Stimulated activated CD8-positive, alpha-beta memory T cell treated with anti-CD3 and anti-CD28 coated beads, Interleukin-7, amount 100 ng/mL, for 1 hour (primary cell): ENCODE data around the gene CHRM3.

ENCODE experiments used
- DNase-seq, 2 donors: peaks; one replicate each; pipeline ENCODE4 v3.0.0-alpha.2; 2020; ENCODE audit warnings: low read depth in 2 of 2

The CHRM3 gene

GRCh38 chr1:239413916-239414315 is 27.5 kb downstream of the CHRM3 start:
- DNase-seq: no peak

DNA sequence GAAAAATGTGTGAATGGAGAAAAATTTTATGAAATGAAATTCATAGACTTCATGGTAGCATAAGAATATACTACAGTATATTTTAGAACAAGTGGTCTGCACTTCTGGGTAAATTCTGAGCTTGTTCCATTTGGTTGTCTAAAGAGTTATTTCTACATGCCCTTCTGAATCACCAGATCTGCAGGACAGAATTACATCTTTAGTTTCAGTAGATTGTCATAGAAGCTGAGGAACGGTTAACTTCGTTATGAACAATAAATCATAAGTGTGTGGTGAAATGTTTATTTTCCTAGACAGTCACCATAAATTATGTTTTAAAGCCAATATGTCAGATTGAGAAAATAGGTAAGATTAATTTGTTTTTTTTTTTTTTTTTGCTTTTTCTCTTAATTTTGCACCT is 30.9 kb downstream of the CHRM3 start:
- no peak for DNase-seq

GRCh38 chr1:239417986-239418640 is 31.7 kb downstream of the CHRM3 start:
- no peak for DNase-seq

DNA sequence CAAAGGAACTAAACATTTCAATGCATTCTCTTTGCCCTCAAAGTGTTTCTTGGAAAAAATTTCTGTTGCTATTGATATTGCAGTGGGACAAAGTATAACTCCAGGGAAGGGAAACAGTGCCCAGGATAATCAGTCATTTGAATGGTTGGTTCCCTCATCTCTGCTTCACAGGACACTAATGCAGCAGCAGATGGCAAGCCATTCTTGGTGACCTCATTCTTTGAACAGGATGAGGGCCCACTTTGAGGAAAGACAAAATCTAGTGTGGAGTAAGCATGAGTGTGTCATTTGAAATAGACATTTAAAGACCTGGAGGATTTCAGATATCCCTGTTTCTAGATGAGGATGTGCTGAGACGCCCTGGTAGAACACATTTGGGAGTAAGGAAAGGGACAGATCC is 32.3 kb downstream of the CHRM3 start:
- DNase-seq: no peak

DNA sequence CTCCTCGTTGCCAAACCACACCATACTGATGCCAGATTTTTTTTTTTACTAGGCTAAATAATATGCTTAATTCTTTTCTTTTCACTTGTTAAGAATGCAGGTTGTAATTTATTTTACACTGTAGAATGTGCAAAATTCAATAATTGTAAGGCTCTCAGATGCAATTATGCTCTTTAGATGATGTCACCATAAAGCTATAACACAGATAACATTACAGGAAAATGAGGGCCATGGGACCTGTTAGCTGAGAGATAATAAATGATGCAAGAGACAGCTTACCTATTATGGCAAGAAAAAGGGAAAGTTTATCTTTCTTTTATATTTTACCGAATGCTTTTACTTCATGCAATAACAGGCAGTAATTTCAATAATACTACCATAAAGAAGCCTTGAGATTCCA is 35.4 kb downstream of the CHRM3 start:
- DNase-seq: no peak

DNA sequence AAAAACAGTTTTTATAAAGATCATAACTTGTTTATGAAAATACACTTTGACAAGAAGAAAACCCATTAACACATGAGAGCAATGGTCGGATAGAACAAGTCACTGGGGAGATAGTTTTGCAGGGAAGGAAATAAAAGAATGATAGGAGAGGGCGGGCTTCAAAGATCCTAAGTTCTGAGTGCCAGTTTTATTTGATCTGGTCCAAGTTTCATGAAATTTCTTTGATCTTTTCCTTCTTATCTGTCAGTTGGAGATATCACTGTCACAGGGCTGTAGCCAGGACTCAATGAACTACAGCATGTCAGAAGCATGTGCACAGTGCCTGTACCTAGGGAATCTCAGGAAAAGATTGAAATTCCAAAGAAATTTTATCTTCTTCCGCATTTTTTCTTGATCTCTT is 36.5 kb downstream of the CHRM3 start:
- DNase-seq: no peak

DNA sequence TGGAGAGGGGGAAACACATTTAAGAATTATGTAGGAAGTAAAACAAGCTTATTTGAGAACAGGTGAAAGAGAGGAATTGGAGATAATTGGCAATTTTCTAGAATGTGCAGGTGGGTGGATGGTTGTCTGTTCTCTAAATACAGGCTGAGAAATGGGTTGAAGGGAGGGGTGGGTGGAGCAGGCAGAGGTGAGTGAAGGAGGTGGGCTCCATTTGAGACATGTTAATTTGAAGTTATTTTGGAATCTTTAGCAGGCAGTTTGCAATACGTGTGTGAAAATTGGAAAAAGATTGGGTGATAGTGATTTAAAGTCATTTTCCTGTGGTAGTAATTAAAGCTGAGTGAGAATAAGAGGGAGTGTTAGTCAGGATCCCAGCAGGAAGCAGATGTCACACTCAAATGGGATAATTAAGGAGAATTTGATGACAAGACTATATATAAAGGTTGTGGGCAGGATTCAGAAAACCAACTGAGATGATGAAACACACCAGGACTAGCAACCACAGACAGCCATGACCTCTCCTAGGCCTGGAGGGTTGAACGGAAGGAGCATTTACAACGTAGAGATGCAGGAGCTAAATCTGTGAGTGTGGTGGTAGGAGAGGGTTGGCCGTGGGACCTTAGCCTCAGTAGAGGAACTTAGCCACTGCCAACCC is 40.6 kb downstream of the CHRM3 start:
- DNase-seq: no peak

DNA sequence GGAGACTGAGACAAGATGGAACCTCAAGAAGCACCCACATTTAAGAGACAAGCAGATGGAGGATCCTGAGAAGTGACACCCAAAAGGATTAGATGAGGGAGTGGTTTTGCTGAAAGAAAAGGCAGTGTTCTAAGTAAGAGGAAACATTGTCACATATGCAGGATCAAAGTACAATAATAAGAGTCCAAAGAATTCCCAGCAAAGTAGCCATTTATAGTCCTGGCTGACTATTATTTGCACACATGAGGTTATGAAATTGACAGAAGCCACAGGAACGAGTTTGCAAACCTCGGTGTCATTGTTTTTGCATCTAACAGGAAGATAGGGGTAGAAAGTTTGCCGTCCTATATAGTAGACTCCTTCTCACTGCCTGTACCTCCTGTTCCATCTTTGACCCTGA is 41.3 kb downstream of the CHRM3 start:
- no peak for DNase-seq

DNA sequence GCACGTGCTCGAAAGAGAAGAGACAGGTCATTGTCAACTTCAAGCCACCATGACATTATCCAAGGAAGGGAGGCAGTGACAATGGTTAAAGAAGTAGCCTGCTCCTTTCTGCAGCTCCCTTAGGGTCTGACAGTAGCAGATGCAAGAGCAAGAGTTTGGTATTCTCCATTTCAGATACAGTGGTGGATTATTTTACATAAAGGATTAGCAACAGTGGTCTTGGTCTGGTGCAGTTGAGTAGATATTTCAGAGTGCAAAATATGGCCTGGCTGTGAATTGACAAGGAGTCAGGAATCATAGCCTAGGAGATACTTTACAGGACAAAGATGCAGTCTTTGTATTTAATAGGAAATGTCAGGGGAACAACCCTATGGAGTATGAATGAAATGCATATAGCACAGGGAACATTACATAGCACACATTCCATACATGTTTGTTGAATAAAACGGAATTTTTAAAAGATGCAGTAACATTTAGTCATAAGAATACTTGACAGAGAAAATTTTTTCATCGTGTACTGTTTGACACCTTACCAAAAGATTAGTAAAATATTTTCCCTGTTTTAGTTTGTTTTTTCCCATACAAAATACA is 41.8 kb downstream of the CHRM3 start:
- DNase-seq: no peak

GRCh38 chr1:239429163-239429562 is 42.8 kb downstream of the CHRM3 start:
- no peak for DNase-seq

DNA sequence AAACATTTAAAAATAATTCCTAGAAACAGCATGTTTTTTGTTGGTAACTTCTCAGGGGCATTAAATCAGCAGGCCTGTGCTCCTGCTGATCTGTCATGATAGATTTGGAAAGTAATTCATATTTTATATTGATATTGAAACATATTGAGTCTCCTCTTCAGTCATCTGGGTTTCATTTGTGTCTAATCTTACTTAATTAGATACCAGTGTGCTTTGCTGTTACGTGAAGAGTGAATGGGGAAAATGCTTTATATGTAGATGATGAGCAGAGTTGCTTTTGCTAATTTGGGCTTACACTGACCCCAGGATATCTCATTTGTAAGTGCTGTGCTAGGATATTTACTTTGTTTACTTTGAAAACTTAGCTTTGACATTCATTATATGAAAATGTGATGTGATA is 45.9 kb downstream of the CHRM3 start:
- no peak for DNase-seq

- DNase-seq: no peak
Measured at GRCh38 chr1:239434181-239434580, 47.8 kb downstream of the CHRM3 start.
